Stimulated activated CD4-positive, alpha-beta T cell treated with anti-CD3 and anti-CD28 coated beads, TNF-alpha, amount 100 ng/mL, for 48 hours (primary cell): Measurements from ENCODE around the gene KLHL13.

ENCODE experiments used
- DNase-seq, 3 donors: peaks; one replicate each; pipeline ENCODE4 v3.0.0-alpha.2; 2020; ENCODE audit warnings: low read depth in 3 of 3

The KLHL13 gene

DNA sequence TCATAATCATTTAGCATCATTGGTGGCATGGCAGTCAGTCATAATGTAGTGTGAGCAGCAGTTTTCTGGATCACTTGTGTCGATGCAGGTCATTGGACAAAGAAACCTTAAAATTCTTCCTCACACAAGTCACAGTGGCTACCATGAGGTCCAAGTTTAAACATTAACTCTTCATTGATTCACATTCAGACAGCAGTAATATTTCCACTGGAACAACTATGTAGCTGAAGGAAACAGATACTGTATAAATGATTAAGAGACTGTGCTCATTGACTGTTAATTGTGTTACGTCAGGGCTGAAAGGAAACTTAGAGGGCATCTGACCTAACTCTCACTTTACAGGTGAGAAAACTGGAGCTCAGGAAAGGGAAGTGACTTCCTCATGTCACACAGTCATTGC, 261.8 kb downstream of the KLHL13 start:
- no peak for DNase-seq

DNA sequence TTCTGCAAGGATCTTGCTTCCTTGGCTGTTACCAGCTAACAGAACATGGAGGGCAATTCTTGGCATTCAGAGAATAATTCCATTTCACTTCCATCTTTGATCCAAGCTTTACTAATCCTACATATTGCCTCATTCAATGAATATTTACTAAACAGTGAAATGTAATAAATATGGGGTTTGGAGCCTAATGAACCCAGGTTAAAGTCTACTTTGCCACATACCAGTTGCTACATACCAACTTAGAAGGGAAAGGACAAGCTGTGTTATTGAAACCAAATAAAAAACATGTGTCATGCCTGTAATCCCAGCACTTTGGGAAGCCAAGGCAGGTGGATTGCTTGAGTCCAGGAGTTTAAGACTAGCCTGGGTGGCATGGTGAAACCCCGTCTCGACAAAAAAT, 265.6 kb downstream of the KLHL13 start:
- DNase-seq: no peak
